NOMO-1 treated with DMSO at 0.1 percent for 48 hours (cell line): ENCODE data around the gene CEACAM19.
"Not testable (repeated sequence)": the region's sequence is repeated elsewhere in the genome, so short reads cannot be mapped to it uniquely, and the experiment has no call there.

Experiments
- DNase-seq: peaks from one replicate; lab custom pipeline; 2025; ENCODE audit not compliant: unreplicated experiment; lab: John Stamatoyannopoulos, UW

CEACAM19 gene

DNA sequence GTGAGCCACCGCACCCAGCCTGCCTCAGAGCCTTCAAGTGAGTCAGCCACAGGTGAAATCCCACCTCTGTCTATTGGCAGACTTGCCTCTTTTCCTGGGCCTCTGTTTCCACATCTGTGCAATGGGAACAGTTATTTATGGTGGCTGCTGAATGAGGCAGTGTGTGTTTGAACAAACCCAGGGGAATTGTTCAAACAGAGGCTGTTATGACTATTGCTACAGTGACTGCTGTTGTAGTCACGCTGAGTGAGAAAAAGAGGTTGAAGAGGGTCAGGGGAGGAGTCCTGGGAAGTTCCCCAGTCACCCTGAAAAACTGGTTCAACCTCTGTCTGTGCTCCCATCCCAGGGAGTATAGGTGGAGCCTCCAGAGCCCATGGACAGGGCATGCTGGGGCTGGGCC lies at the start of gene CEACAM19:
Gene CEACAM19, plus strand, starts transcription at position 83 of the 400 bp plus-strand sequence. CDS start 450 bp downstream, outside the sequence.
- no peak for DNase-seq

DNA sequence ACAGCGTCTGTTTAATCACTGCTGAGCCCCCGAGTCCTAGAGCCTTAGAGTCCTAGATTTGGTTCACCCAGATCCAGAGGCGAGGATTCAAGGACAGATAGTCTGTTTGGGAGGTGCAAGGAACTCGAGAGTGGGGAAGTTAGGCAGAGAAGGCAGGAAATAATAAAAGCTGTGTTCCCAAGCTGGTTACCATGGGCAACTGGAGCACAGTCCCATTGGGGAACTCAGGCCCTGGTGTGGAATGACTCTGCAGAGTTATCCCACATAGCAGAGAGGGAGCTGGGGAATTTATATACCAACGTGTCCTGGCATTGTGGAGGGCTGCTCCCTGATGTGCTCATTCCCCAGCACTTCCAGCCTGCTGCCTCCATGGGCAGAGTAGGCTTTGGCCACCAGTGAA lies 48.2 kb upstream of the CEACAM19 start:
- DNase-seq, result no peak

DNA sequence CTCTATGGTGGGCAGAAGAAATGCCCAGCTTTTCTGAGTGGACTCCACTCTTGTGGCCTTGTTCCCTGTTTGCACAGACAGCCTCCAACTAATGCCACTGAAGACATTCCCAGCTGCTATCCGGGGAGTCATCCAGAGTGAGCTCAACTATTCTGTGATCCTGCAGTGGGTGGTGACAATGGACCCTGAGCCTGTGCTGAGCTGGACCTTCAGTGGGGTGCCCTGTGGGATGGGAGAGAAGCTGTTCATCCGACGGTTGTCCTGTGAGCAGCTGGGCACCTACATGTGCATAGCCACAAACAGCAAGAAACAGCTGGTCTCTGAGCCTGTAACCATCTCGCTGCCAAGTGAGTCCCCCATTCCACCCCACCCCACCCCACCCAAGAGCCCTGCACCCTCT lies 47.7 kb upstream of the CEACAM19 start:
- no peak for DNase-seq

GRCh38 chr19:44624840-44625354 lies 46.4 kb upstream of the CEACAM19 start:
- no peak for DNase-seq

DNA sequence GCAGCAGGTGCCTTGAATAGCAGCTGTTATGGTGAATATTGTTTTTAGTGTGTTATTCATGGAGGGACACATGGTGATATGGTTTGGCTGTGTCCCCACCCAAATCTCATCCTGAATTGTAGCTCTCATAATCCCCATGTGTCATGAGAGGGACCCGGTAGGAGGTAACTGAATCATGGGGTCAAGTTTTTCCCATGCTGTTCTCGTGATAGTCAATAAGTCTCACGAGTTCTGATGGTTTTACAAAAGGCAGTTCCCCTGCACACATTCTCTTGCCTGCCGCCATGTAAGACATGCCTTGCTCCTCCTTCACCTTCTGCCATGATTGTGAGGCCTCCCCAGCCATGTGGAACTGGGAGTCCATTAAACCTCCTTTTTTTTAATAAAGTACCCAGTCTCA lies 45.6 kb upstream of the CEACAM19 start:
- DNase-seq, result not testable (repeated sequence)

GRCh38 chr19:44626048-44626624 lies 45.1 kb upstream of the CEACAM19 start:
- DNase-seq, result no peak

GRCh38 chr19:44627631-44628030 lies 43.7 kb upstream of the CEACAM19 start:
- no peak for DNase-seq

DNA sequence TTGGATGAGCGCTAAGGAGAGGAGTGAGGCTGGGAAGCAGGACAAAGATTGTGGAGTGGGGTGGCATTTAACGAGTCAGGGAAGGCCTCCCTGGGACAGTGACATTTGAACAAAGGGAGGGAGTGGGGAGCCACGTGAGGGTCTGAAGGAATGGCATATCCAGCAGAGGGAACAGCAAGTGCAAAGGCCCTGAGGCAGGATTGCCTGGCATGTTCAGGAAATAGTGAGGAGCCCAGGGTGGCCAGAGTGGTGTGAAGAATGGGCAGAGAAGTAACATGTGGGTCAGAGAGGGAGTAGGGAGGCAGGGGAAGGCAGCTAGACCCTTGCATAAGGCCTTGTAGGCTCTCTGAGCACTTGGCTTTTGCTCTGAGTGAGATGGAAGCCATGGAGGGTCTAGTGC lies 42.5 kb upstream of the CEACAM19 start:
- no peak for DNase-seq

DNA sequence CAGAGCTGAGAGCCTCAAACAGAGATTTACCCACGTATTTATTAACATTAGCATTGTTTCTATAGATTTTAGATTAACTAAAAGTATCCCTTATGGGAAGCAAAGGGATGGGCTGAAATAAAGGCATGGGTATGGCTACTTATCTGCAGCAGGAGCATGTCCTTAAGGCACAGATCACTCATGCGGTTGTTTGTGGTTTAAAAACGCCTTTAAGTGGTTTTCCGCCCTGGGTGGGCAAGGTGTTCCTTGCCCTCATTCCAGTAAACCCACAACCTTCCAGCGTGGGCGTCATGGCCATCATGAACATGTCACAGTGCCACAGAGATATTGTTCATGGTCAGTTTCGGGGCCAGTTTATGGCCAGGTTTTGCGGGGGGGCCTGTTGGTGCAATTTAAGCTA lies 39.7 kb upstream of the CEACAM19 start:
- not testable (repeated sequence) for DNase-seq

DNA sequence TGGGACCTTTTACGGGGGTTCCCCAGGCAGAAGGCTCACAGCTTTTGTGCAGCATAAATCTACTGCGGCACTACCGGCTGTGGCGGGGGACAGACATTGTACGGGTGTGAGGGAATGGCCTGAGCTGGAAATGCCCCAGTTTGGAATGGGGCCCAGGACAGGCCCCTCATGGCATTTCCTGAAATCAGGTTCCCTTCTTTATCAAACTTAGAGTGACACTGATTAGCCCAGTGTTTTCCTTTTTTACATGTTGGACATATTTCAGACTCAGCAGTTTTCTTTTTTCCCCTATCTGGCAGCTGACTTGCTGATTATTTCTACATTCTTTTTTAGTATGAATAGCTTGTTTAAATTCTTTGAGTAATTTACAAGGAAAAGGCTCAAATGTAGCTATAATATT lies 37.2 kb upstream of the CEACAM19 start:
- not testable (repeated sequence) for DNase-seq

DNA sequence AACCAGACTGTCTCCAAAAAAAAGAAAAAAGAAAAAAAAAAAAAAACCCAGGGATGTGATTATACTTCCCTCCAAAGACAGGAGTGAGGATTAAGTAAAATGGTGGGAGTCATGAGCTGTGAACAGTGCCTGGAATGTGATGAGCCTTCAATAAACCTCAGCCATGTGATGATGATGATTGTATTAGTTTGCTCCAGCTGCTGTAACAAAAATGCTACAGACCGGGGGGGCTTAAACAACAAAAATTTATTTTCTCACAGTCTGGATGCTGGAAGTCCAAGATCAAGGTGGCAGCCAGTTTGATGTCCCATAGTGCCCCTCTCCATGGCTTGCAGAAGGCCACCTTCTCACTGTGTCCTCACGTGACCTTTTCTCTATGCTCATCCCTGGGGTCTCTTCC lies 36.5 kb upstream of the CEACAM19 start:
- no peak for DNase-seq

DNA sequence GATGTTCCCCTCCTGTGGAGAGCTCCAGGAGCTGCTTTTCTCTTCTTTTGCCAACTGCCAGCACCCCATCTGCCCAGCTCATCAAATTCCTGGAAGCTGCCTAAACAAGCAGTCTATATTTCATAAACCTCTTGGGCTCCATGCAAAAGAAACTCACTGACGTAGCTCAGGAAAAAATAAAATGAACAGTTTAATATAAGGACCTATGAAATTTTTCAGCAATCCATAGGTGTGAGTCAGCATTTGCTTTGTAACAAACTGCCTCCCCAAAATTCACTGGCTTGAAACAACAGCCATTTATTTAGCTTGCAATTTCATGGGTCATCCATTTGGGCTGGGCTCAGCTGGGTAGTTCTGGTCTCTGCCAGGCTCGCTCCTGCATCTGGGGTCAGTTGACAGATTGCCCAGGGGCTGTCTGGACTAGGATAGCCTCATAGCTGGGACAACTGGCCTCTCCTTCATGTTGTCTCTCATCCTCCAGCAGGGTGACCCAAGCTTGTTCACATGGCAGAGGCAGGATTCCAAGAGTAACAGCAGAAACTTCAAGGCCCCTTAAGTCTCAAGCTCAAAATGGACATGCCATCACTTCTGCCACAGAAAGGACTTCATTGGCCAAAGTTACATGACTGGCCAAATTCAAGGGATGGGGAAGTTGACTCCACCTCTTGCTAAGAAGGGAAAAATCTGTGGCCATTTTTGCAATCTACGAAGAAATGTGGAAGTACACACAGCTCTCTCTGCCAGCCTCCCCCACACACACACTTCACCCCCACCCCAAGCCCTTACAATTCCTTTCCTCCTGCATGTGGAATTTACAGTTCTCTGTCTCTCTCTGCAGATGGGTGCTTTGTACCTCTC lies 35.5 kb upstream of the CEACAM19 start:
- DNase-seq, result peak; percentile 34

- no peak for DNase-seq
Observed at GRCh38 chr19:44636439-44637389, 34.6 kb upstream of the CEACAM19 start.

GRCh38 chr19:44637390-44637764 lies 33.9 kb upstream of the CEACAM19 start:
- no peak for DNase-seq

GRCh38 chr19:44640518-44640917 lies 30.8 kb upstream of the CEACAM19 start:
- DNase-seq, result no peak

GRCh38 chr19:44641501-44642265 lies 29.6 kb upstream of the CEACAM19 start:
- DNase-seq, result no peak

GRCh38 chr19:44642377-44642776 lies 28.9 kb upstream of the CEACAM19 start:
- no peak for DNase-seq

- peak; percentile 8 for DNase-seq
Observed at GRCh38 chr19:44643605-44644401, 27.5 kb upstream of the CEACAM19 start, which contains the start of gene PVR. TSS of gene PVR (plus strand) at chr19:44643910. CDS start at chr19:44644097, 187 bp downstream.

DNA sequence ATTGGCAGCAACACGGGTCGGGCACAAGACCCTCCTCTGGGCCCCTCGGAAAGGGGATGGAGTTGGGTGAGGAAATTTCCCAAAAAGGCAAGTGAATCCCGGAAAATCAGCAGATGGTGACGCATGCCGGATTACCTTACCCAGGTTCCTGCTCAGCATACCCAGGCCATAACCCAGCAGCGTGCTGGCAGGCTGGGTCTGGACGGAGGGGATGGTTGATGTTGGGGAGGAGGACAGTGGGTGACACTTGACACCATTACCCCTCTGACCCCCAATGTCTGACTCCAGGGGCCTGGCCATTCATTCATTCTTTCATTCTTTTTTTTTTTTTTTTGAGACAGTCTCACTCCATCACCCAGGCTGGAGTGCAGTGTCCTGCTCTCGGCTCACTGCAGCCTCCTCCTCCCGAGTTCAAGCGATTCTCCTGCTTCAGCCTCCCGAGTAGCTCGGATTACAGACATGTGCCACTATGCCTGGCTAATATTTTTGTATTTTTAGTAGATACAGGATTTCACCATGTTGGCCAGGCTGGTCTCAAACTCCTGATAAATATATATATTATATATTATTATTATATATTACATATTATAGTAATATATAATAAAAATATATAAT lies 26.8 kb upstream of the CEACAM19 start:
- peak; percentile 7 for DNase-seq
